Mesenchymal stem cell (in vitro differentiated cells and primary cell): ENCODE results near the gene MROH8.

Experiments
- DNase-seq: peaks from one replicate; pipeline ENCODE4 v3.0.0-alpha.2; 2013
- H2AFZ ChIP-seq: one replicate; pipeline ENCODE4 v1.6.1; 2013; ENCODE audit warnings: low read depth, mild to moderate bottlenecking, control low read depth, inconsistent platforms, low read length, moderate library complexity
- H2AK5ac ChIP-seq: 2 replicates; pipeline ENCODE4 v1.6.1; 2013; ENCODE audit warnings: low read length, moderate library complexity, mild to moderate bottlenecking, inconsistent platforms; ENCODE audit not compliant: severe bottlenecking
- H2BK120ac ChIP-seq: one replicate; pipeline ENCODE4 v1.6.1; 2013; ENCODE audit warnings: low read depth, mild to moderate bottlenecking, inconsistent platforms, low read length, moderate library complexity
- H2BK12ac ChIP-seq, 2 experiments: one replicate each; pipeline ENCODE4 v1.6.1; 2013; ENCODE audit warnings: inconsistent platforms in 2 of 2, low read length in 2 of 2, mild to moderate bottlenecking in 2 of 2, moderate library complexity in 2 of 2, control low read depth in 1 of 2
- H2BK15ac ChIP-seq: one replicate; pipeline ENCODE4 v1.6.1; 2013; ENCODE audit warnings: mild to moderate bottlenecking, low read depth, inconsistent platforms; ENCODE audit not compliant: poor library complexity, severe bottlenecking
- H2BK5ac ChIP-seq: 2 replicates; pipeline ENCODE4 v1.6.1; 2013; ENCODE audit warnings: low read depth, mild to moderate bottlenecking, low read length, control low read depth, inconsistent platforms; ENCODE audit not compliant: poor library complexity, severe bottlenecking
- H3K14ac ChIP-seq, 2 experiments: one replicate each; pipeline ENCODE4 v1.6.1; 2013; ENCODE audit warnings: inconsistent platforms in 2 of 2, low read length in 2 of 2, control low read depth in 1 of 2, mild to moderate bottlenecking in 1 of 2, moderate library complexity in 1 of 2
- H3K18ac ChIP-seq, 2 experiments: one replicate each; pipeline ENCODE4 v1.6.1; 2013; ENCODE audit warnings: inconsistent platforms in 2 of 2, low read length in 2 of 2, control low read depth in 1 of 2, low read depth in 1 of 2, mild to moderate bottlenecking in 1 of 2
- H3K23ac ChIP-seq, 2 experiments: one replicate each; pipeline ENCODE4 v1.6.1; 2013; ENCODE audit warnings: inconsistent platforms in 2 of 2, low read length in 2 of 2, mild to moderate bottlenecking in 2 of 2, moderate library complexity in 2 of 2, control low read depth in 1 of 2
- H3K27ac ChIP-seq: 2 replicates; pipeline ENCODE4 v1.5.1; 2013; ENCODE audit warnings: mild to moderate bottlenecking, moderate library complexity, low read length, control low read depth, inconsistent platforms; ENCODE audit not compliant: poor library complexity, severe bottlenecking
- H3K27me3 ChIP-seq, 2 experiments: 2 replicates each; pipeline versions ENCODE4 v1.6.1 to v1.7.0; 2013; ENCODE audit warnings: low read length in 2 of 2, mild to moderate bottlenecking in 2 of 2, moderate library complexity in 2 of 2, control low read depth in 1 of 2, inconsistent platforms in 1 of 2; ENCODE audit not compliant: control insufficient read depth in 1 of 2, insufficient read depth in 1 of 2
- H3K36me3 ChIP-seq, 2 experiments: 2 replicates each; pipeline versions ENCODE4 v1.6.1 to v1.7.0; 2013; ENCODE audit warnings: low read length in 2 of 2, control low read depth in 1 of 2, inconsistent platforms in 1 of 2, low read depth in 1 of 2, mild to moderate bottlenecking in 1 of 2; ENCODE audit not compliant: insufficient read depth in 2 of 2, control insufficient read depth in 1 of 2
- H3K4ac ChIP-seq, 2 experiments: one replicate each; pipeline ENCODE4 v1.6.1; 2013; ENCODE audit warnings: inconsistent platforms in 2 of 2, low read length in 2 of 2, mild to moderate bottlenecking in 2 of 2, moderate library complexity in 2 of 2, control low read depth in 1 of 2, low read depth in 1 of 2
- H3K4me1 ChIP-seq: 2 replicates; pipeline ENCODE4 v1.6.1; 2013; ENCODE audit warnings: low read depth, low read length, control low read depth; ENCODE audit not compliant: control insufficient read depth, insufficient read depth
- H3K4me2 ChIP-seq: 2 replicates; pipeline ENCODE4 v1.6.1; 2013; ENCODE audit warnings: low read length, mild to moderate bottlenecking, inconsistent platforms; ENCODE audit not compliant: poor library complexity, severe bottlenecking
- H3K4me3 ChIP-seq, 2 experiments: 2 replicates each; pipeline versions ENCODE4 v1.5.1 to v1.7.0; 2013; ENCODE audit warnings: low read length in 2 of 2, mild to moderate bottlenecking in 2 of 2, control low read depth in 1 of 2, low read depth in 1 of 2; ENCODE audit not compliant: insufficient read depth in 1 of 2
- H3K79me1 ChIP-seq: replicated peaks from 2 replicates; pipeline ENCODE4 v1.6.1; 2013; ENCODE audit warnings: mild to moderate bottlenecking, control low read depth, low read length, inconsistent platforms; ENCODE audit not compliant: poor library complexity, severe bottlenecking
- H3K9ac ChIP-seq: 2 replicates; pipeline ENCODE4 v1.7.0; 2013; ENCODE audit warnings: mild to moderate bottlenecking, low read length, moderate library complexity
- H3K9me3 ChIP-seq: 2 replicates; pipeline ENCODE4 v1.7.0; 2013; ENCODE audit warnings: mild to moderate bottlenecking, low read length; ENCODE audit not compliant: control insufficient read depth
- H4K8ac ChIP-seq: one replicate; pipeline ENCODE4 v1.6.1; 2013; ENCODE audit warnings: inconsistent platforms, mild to moderate bottlenecking, low read length, moderate library complexity
- H4K91ac ChIP-seq: one replicate; pipeline ENCODE4 v1.6.1; 2013; ENCODE audit warnings: mild to moderate bottlenecking, low read length, inconsistent platforms
- WGBS: methylation state at CpG from one replicate; pipeline ENCODE4 v1.1.7; 2013; ENCODE audit warnings: mixed read lengths; 5-methylcytosine and 5-hydroxymethylcytosine counted together

Gene MROH8

GRCh38 chr20:37095599-37096414 lies 83.5 kb downstream of the MROH8 start, which contains the start of gene RBL1:
RBL1 (minus strand) TSS chr20:37095997; CDS start chr20:37095928, 69 bp downstream.
- H4K8ac ChIP-seq = peak within 1 kb of the TSS; percentile 96
- H2BK120ac ChIP-seq = peak within 1 kb of the TSS; percentile 94
- H3K9me3 ChIP-seq = no peaks in the 10 kb centered on the region
- H4K91ac ChIP-seq = peak within 1 kb of the TSS; percentile 55
- peaks cover 22% of the 10 kb centered on the region for H3K79me1 ChIP-seq
- H3K36me3 ChIP-seq = no peaks in the 10 kb centered on the region
- no peak within 1 kb of the TSS for H2AK5ac ChIP-seq
- under 1% methylated on average over 48 of the region's 58 CpGs for WGBS
- H3K14ac ChIP-seq = peak within 1 kb of the TSS in 1 of 2 experiments; percentile 97
- peak within 1 kb of the TSS; percentile 91 for H3K9ac ChIP-seq
- peak within 1 kb of the TSS in 1 of 2 experiments; percentile 93 for H3K4ac ChIP-seq
- no peaks in the 10 kb centered on the region for H3K27me3 ChIP-seq
- H2BK5ac ChIP-seq = no peak within 1 kb of the TSS
- DNase-seq = peak; percentile 90
- no peak within 1 kb of the TSS for H3K27ac ChIP-seq
- H3K4me2 ChIP-seq = peak within 1 kb of the TSS; percentile 97
- H2BK15ac ChIP-seq = peak within 1 kb of the TSS; percentile 82
- peak within 1 kb of the TSS in 1 of 2 experiments; percentile 61 for H3K23ac ChIP-seq
- peak within 1 kb of the TSS; percentile 82 to 84 for H3K18ac ChIP-seq
- peak within 1 kb of the TSS; percentile 100 for H2AFZ ChIP-seq
- H3K4me1 ChIP-seq = peaks cover 5% of the 10 kb centered on the region
- peak within 1 kb of the TSS; percentile 94 to 96 for H3K4me3 ChIP-seq
- peak within 1 kb of the TSS in 1 of 2 experiments; percentile 55 for H2BK12ac ChIP-seq

GRCh38 chr20:37095108-37095598 lies 84.2 kb downstream of the MROH8 start:
- Histone ChIP-seq H3K4me2 (peak overlapping the region; percentile 97), H3K27ac (no peak overlapping the region), H3K14ac (no peak overlapping the region), H2BK120ac (no peak overlapping the region), H2BK15ac (no peak overlapping the region), H3K23ac (peak overlapping the region in 1 of 2 experiments; percentile 61), H2BK5ac (no peak overlapping the region), H3K9me3 (no peaks in the 10 kb centered on the region), H4K91ac (peak overlapping the region; percentile 55), H3K27me3 (no peaks in the 10 kb centered on the region), H4K8ac (peak overlapping the region; percentile 61), H3K9ac (peak overlapping the region; percentile 91), H3K36me3 (no peaks in the 10 kb centered on the region), H2AK5ac (no peak overlapping the region), H3K4ac (no peak overlapping the region), H3K4me3 (peak overlapping the region; percentile 94 to 96), H2AFZ (peak overlapping the region; percentile 100), H3K79me1 (peaks cover 22% of the 10 kb centered on the region), H2BK12ac (no peak overlapping the region), H3K4me1 (peaks cover 5% of the 10 kb centered on the region), H3K18ac (no peak overlapping the region)
- DNase-seq = no peak
- 27% methylated on average over 14 of the region's 19 CpGs for WGBS

- Histone ChIP-seq H3K27me3 (no peaks in the 10 kb centered on the region), H3K9ac (no peak overlapping the region), H3K4me1 (peaks cover 3% of the 10 kb centered on the region), H3K23ac (no peak overlapping the region), H3K79me1 (peaks cover 19% of the 10 kb centered on the region), H3K36me3 (peaks cover 0 to 3% of the 10 kb centered on the region in 2 experiments), H2AFZ (no peak overlapping the region), H4K8ac (no peak overlapping the region), H3K9me3 (no peaks in the 10 kb centered on the region), H3K4me3 (no peak overlapping the region), H2AK5ac (no peak overlapping the region), H3K18ac (no peak overlapping the region), H3K14ac (no peak overlapping the region), H3K27ac (no peak overlapping the region), H4K91ac (no peak overlapping the region), H2BK15ac (no peak overlapping the region), H2BK120ac (no peak overlapping the region), H2BK12ac (no peak overlapping the region), H2BK5ac (no peak overlapping the region), H3K4ac (no peak overlapping the region), H3K4me2 (no peak overlapping the region)
- 100% methylated on average over 1 of the region's 2 CpGs for WGBS
- DNase-seq = no peak
These were observed 88.9 kb downstream of the MROH8 start for GRCh38 chr20:37090407-37090806.

GRCh38 chr20:37081717-37082289 lies 97.5 kb downstream of the MROH8 start:
- H3K9me3 ChIP-seq = no peaks in the 10 kb centered on the region
- no peak overlapping the region for H3K9ac ChIP-seq
- no peak overlapping the region for H2BK5ac ChIP-seq
- no peaks in the 10 kb centered on the region for H3K4me1 ChIP-seq
- peaks cover 22% of the 10 kb centered on the region for H3K79me1 ChIP-seq
- no peak overlapping the region for H3K27ac ChIP-seq
- no peak overlapping the region for H3K4ac ChIP-seq
- DNase-seq = peak; percentile 15
- H3K36me3 ChIP-seq = peaks cover 0 to 3% of the 10 kb centered on the region in 2 experiments
- H3K18ac ChIP-seq = no peak overlapping the region
- H3K4me2 ChIP-seq = no peak overlapping the region
- no peak overlapping the region for H2BK12ac ChIP-seq
- H4K91ac ChIP-seq = peak overlapping the region; percentile 11
- H2BK15ac ChIP-seq = no peak overlapping the region
- H2AK5ac ChIP-seq = no peak overlapping the region
- H3K14ac ChIP-seq = no peak overlapping the region
- H4K8ac ChIP-seq = no peak overlapping the region
- H3K23ac ChIP-seq = no peak overlapping the region
- H2AFZ ChIP-seq = no peak overlapping the region
- 95% methylated on average over 5 of the region's 5 CpGs for WGBS
- H3K4me3 ChIP-seq = no peak overlapping the region
- H2BK120ac ChIP-seq = no peak overlapping the region
- no peaks in the 10 kb centered on the region for H3K27me3 ChIP-seq
